Measurements from ENCODE around the gene ADD2. TPM values are rescaled to one million over a fixed set of nuclear protein-coding genes. Genes with fewer than 3 reads are reported as not detected.

ADD2 gene, protein sequence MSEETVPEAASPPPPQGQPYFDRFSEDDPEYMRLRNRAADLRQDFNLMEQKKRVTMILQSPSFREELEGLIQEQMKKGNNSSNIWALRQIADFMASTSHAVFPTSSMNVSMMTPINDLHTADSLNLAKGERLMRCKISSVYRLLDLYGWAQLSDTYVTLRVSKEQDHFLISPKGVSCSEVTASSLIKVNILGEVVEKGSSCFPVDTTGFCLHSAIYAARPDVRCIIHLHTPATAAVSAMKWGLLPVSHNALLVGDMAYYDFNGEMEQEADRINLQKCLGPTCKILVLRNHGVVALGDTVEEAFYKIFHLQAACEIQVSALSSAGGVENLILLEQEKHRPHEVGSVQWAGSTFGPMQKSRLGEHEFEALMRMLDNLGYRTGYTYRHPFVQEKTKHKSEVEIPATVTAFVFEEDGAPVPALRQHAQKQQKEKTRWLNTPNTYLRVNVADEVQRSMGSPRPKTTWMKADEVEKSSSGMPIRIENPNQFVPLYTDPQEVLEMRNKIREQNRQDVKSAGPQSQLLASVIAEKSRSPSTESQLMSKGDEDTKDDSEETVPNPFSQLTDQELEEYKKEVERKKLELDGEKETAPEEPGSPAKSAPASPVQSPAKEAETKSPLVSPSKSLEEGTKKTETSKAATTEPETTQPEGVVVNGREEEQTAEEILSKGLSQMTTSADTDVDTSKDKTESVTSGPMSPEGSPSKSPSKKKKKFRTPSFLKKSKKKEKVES
- total RNA-seq = 16.0 and 40.0 TPM in 2 replicates
- 4.7 and 18.5 TPM in 2 replicates for polyA plus RNA-seq

DNA sequence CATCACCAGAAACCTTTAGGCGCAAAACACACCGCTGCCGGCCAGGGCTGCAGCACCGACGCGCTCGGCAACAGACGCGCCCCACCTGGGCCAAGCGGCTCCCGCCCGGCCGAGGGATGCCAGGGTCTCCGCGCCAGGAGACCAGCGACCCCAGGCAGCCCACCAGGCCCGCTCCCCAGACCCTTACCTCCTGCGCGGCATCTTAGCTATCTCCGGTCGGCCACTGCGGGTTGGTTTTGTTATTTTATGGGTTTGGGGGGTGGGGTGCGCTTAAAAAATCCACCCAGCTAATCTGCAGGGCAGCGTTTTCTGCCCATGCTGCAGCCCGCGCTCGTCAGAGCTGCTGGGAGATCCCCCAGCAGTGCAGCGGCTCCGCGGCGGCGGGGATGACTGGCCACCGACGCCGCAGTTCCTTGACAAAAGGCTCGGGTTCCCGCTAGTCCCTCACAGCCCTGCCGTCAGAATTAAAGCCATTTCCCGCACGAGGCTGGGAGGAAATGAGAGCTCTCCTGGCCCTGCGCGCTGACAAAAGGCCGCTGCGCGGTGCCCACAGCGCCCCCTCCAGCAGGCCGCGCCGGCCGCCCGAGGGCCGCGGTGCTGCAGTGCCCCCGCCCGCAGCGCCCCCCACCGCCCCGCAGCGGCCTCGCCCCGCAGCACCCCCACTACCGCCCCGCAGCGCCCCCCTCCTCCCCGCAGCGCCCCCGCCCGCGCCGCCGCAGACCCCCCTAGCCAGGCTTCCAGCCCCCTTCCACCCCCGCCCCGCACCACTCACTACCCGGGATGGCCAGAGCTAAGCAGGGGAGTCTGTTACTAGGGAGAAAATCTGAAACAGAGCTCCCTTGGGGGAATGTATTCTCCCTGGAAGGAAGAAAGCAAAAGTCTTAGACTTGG, at the start of gene ADD2:
TSS of gene ADD2 (minus strand) at position 502 of the 891 bp plus-strand sequence. CDS start 61,792 bp downstream, outside the sequence.
- peak; percentile 42 to 83 for DNase-seq (ENCODE audit: low read depth in 1 of 2, low spot score in 1 of 2)
- TF ChIP-seq, protein P1, sequence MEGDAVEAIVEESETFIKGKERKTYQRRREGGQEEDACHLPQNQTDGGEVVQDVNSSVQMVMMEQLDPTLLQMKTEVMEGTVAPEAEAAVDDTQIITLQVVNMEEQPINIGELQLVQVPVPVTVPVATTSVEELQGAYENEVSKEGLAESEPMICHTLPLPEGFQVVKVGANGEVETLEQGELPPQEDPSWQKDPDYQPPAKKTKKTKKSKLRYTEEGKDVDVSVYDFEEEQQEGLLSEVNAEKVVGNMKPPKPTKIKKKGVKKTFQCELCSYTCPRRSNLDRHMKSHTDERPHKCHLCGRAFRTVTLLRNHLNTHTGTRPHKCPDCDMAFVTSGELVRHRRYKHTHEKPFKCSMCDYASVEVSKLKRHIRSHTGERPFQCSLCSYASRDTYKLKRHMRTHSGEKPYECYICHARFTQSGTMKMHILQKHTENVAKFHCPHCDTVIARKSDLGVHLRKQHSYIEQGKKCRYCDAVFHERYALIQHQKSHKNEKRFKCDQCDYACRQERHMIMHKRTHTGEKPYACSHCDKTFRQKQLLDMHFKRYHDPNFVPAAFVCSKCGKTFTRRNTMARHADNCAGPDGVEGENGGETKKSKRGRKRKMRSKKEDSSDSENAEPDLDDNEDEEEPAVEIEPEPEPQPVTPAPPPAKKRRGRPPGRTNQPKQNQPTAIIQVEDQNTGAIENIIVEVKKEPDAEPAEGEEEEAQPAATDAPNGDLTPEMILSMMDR (IDR thresholded peaks at IDR 0.05; ENCODE audit: low read depth, low read length) = peak; percentile 35
- no peaks in the 10 kb centered on the region for H3K36me3 ChIP-seq
- no peak within 1 kb of the TSS for H3K27ac ChIP-seq
- H3K9me3 ChIP-seq (ENCODE audit: low read depth) = no peaks in the 10 kb centered on the region
- peaks cover 19% of the 10 kb centered on the region for H3K27me3 ChIP-seq
- peak within 1 kb of the TSS; percentile 56 for H3K4me3 ChIP-seq
- peaks cover 4% of the 10 kb centered on the region for H3K4me1 ChIP-seq (ENCODE audit: low read depth)

DNA sequence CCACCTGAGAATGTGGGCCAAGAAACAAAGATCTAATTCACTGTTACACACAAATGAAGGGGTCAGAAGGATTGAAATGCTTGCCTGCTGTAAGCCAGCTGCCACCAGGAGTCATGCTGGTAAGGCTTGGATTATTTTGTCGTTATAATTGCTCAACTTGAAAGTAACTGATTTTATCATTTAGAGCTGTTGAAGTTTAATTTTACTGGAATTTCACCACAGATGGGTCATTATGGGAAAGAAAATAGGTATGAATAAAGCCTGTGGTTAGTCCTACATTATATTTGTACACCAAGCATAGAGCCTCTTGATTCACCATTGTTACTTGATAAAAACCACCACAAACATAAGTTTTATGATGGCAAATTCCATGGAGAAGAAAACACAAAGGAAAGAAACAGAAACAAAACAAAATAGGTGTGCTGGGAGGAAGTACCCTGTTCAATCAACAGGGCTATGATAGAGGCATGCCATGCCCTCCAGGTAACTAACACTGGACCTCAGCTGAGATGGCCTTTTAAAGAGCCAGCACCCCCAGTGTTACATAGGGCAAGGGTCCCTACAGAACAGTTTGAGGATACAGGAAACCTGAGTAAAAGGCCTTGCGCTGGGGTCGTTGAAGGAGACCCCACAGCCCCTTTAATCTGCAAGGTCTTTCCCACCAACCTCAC, 49.4 kb upstream of the ADD2 start:
- H3K36me3 ChIP-seq = no peaks in the 10 kb centered on the region
- H3K4me3 ChIP-seq = no peak overlapping the region
- TF ChIP-seq, protein P1 (IDR thresholded peaks at IDR 0.05; ENCODE audit: low read depth, low read length) = no peak
- H3K9me3 ChIP-seq (ENCODE audit: low read depth) = no peaks in the 10 kb centered on the region
- no peak for DNase-seq (ENCODE audit: low read depth in 1 of 2, low spot score in 1 of 2)
- no peak overlapping the region for H3K27ac ChIP-seq
- no peaks in the 10 kb centered on the region for H3K4me1 ChIP-seq (ENCODE audit: low read depth)
- no peaks in the 10 kb centered on the region for H3K27me3 ChIP-seq

DNA sequence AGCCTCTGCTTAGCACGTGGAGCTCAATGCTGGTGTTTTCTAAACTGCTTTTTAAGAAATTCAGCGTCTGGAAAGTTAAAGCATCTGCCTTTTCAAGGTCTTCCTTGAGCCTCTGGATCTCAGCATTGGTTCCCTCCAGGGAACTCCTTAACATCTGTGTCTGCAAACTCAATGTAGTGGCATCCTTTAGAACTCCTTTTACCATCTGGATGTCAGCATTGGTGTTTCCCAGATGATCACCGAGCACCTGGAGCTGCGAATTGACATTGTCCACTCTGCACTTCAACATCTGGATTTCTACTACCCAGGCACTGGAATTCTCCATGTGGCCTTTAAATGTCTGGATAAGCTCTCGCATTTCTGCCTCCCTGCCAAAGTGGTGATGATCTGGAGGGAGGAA, 48.7 kb upstream of the ADD2 start:
- no peaks in the 10 kb centered on the region for H3K27me3 ChIP-seq
- no peaks in the 10 kb centered on the region for H3K9me3 ChIP-seq (ENCODE audit: low read depth)
- TF ChIP-seq, protein P1 (IDR thresholded peaks at IDR 0.05; ENCODE audit: low read depth, low read length) = no peak
- H3K4me3 ChIP-seq = no peak overlapping the region
- no peak overlapping the region for H3K27ac ChIP-seq
- no peaks in the 10 kb centered on the region for H3K36me3 ChIP-seq
- no peak for DNase-seq (ENCODE audit: low read depth in 1 of 2, low spot score in 1 of 2)
- no peaks in the 10 kb centered on the region for H3K4me1 ChIP-seq (ENCODE audit: low read depth)

DNA sequence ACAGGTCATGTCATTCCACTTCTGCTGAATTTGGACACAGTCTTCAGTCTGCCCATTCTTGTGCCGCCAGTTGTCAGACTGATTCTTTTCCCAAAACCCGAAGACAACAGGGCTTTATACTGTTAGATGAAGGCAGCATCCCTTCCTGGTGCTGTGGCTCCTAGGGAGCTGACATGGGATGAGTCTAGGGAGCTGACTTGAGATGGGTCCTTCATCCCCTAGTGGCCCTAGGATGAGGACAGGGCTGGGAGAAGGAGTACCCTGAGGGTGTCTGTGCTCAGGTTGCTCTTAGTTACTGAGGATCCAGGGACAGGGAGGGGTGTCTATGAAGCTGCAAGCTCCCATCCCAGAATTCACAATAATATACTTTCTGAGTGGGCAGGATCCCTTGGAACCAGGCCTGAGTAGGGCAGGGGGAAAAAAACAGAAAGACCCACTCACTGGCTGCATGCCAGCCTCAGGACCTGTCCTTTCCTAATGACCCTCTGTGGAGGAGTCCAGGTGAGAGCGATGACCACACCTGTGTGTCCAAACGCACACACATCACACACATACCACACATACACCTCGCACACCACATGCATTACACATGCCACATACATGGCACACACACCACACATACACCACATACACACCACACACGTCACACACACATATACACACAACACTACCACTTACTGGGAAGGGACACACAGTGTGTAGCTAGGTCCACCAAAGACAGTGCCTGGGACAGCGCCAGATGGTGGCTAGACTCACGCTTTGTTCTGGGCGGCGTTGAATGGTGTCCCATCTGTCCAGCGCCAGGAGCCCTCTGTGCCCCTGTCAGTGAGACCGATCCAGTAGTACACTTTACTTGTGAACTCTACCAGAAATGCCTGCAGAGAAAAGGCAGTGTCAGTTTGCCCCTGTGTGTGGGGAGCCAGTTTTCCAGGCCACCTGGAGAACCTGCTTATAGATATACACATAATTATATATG, 41.3 kb upstream of the ADD2 start:
- no peaks in the 10 kb centered on the region for H3K9me3 ChIP-seq (ENCODE audit: low read depth)
- H3K27ac ChIP-seq = no peak overlapping the region
- H3K27me3 ChIP-seq = no peaks in the 10 kb centered on the region
- no peak overlapping the region for H3K4me3 ChIP-seq
- TF ChIP-seq, protein P1 (IDR thresholded peaks at IDR 0.05; ENCODE audit: low read depth, low read length) = no peak
- DNase-seq (ENCODE audit: low read depth in 1 of 2, low spot score in 1 of 2) = no peak
- no peaks in the 10 kb centered on the region for H3K36me3 ChIP-seq
- H3K4me1 ChIP-seq (ENCODE audit: low read depth) = no peaks in the 10 kb centered on the region

Measured in cardiac muscle cell (in vitro differentiated cells and primary cell).